ENCODE data around the gene SLC27A5. TPM values are rescaled to one million over a fixed set of nuclear protein-coding genes. Genes with fewer than 3 reads are reported as not detected.

Gene SLC27A5
- polyA plus RNA-seq, 4 donors: 2.2 to 17.0 (median 6.1) TPM

GRCh38 chr19:58538257-58539168 lies 26.7 kb upstream of the SLC27A5 start:
- Histone ChIP-seq H3K27me3 (ENCODE audit: control insufficient read depth in 3 of 3, insufficient read depth in 3 of 3, low read length in 3 of 3) (peaks cover 0 to 7% (median 2%) of the 10 kb centered on the region in 3 donors), H3K27ac (ENCODE audit: low read depth in 1 of 3, low read length in 2 of 3) (peak overlapping the region in 2 of 3 donors; percentile 33 to 71), H3K4me3 (ENCODE audit: low read depth in 1 of 3, low read length in 3 of 3) (peak overlapping the region; percentile 12 to 41 (median 36)), H3K4me1 (ENCODE audit: control insufficient read depth in 3 of 3, insufficient read depth in 2 of 3, low read depth in 1 of 3, low read length in 2 of 3) (peaks cover 0 to 25% (median 5%) of the 10 kb centered on the region in 3 donors), H3K9me3 (ENCODE audit: control insufficient read depth in 2 of 2, insufficient read depth in 1 of 2, low read depth in 1 of 2, low read length in 1 of 2) (no peaks in the 10 kb centered on the region), H3K36me3 (ENCODE audit: control insufficient read depth in 3 of 3, insufficient read depth in 2 of 3, low read depth in 1 of 3, low read length in 3 of 3) (no peaks in the 10 kb centered on the region)
- WGBS, 3 donors: 1 to 2% (median 1%) methylated on average over 46 to 55 of the region's 55 CpGs
- FAIRE-seq: no peak
- peak; percentile 40 to 87 for DNase-seq

GRCh38 chr19:58536852-58537798 lies 25.3 kb upstream of the SLC27A5 start:
- WGBS, 3 donors: 89 to 92% (median 91%) methylated on average over 8 of the region's 8 CpGs
- H3K4me1 ChIP-seq (ENCODE audit: control insufficient read depth in 3 of 3, insufficient read depth in 2 of 3, low read depth in 1 of 3, low read length in 2 of 3): peaks cover 0 to 21% (median 5%) of the 10 kb centered on the region in 3 donors
- H3K27ac ChIP-seq (ENCODE audit: low read depth in 1 of 3, low read length in 2 of 3): peak overlapping the region in 1 of 3 donors; percentile 71
- H3K9me3 ChIP-seq (ENCODE audit: control insufficient read depth in 2 of 2, insufficient read depth in 1 of 2, low read depth in 1 of 2, low read length in 1 of 2): no peaks in the 10 kb centered on the region
- H3K27me3 ChIP-seq (ENCODE audit: control insufficient read depth in 3 of 3, insufficient read depth in 3 of 3, low read length in 3 of 3): peaks cover 0 to 7% (median 2%) of the 10 kb centered on the region in 3 donors
- FAIRE-seq (no peak), DNase-seq (peak in 1 of 2 donors; percentile 48)
- no peaks in the 10 kb centered on the region for H3K36me3 ChIP-seq (ENCODE audit: control insufficient read depth in 3 of 3, insufficient read depth in 2 of 3, low read depth in 1 of 3, low read length in 3 of 3)
- no peak overlapping the region for H3K4me3 ChIP-seq (ENCODE audit: low read depth in 1 of 3, low read length in 3 of 3)

DNA sequence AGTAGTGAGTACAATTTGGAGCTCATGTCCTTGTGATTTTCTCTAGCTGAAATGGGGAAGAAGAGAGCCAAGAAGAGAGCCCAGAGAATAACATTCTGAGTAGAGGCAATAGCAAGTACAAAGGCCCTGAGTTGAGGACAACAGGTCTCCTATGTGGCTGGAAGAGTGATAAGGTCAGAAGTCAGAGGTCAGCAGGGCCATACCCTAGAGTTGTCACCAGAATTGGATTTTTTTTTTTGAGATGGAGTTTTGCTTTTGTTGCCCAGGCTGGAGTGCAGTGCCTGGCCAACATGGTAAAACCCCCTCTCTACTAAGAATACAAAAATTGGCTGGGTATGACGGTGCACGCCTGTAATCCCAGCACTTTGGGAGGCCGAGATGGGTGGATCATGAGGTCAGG lies 24.1 kb upstream of the SLC27A5 start:
- Histone ChIP-seq H3K27me3 (ENCODE audit: control insufficient read depth in 3 of 3, insufficient read depth in 3 of 3, low read length in 3 of 3) (peaks cover 0 to 7% (median 2%) of the 10 kb centered on the region in 3 donors), H3K9me3 (ENCODE audit: control insufficient read depth in 2 of 2, insufficient read depth in 1 of 2, low read depth in 1 of 2, low read length in 1 of 2) (no peaks in the 10 kb centered on the region), H3K4me1 (ENCODE audit: control insufficient read depth in 3 of 3, insufficient read depth in 2 of 3, low read depth in 1 of 3, low read length in 2 of 3) (peaks cover 0 to 21% (median 5%) of the 10 kb centered on the region in 3 donors), H3K27ac (ENCODE audit: low read depth in 1 of 3, low read length in 2 of 3) (no peak overlapping the region), H3K4me3 (ENCODE audit: low read depth in 1 of 3, low read length in 3 of 3) (no peak overlapping the region), H3K36me3 (ENCODE audit: control insufficient read depth in 3 of 3, insufficient read depth in 2 of 3, low read depth in 1 of 3, low read length in 3 of 3) (no peaks in the 10 kb centered on the region)
- no peak for DNase-seq
- FAIRE-seq: no peak
- 87 to 98% (median 93%) methylated on average over 3 of the region's 3 CpGs for WGBS, 3 donors

GRCh38 chr19:58531034-58531840 lies 19.4 kb upstream of the SLC27A5 start:
- 31 to 60% (median 50%) methylated on average over 10 of the region's 10 CpGs for WGBS, 3 donors
- Histone ChIP-seq H3K9me3 (ENCODE audit: control insufficient read depth in 2 of 2, insufficient read depth in 1 of 2, low read depth in 1 of 2, low read length in 1 of 2) (no peaks in the 10 kb centered on the region), H3K4me3 (ENCODE audit: low read depth in 1 of 3, low read length in 3 of 3) (no peak overlapping the region), H3K27me3 (ENCODE audit: control insufficient read depth in 3 of 3, insufficient read depth in 3 of 3, low read length in 3 of 3) (no peaks in the 10 kb centered on the region), H3K4me1 (ENCODE audit: control insufficient read depth in 3 of 3, insufficient read depth in 2 of 3, low read depth in 1 of 3, low read length in 2 of 3) (no peaks in the 10 kb centered on the region), H3K27ac (ENCODE audit: low read depth in 1 of 3, low read length in 2 of 3) (no peak overlapping the region), H3K36me3 (ENCODE audit: control insufficient read depth in 3 of 3, insufficient read depth in 2 of 3, low read depth in 1 of 3, low read length in 3 of 3) (no peaks in the 10 kb centered on the region)
- FAIRE-seq (no peak), DNase-seq (no peak)

- no peaks in the 10 kb centered on the region for H3K9me3 ChIP-seq (ENCODE audit: control insufficient read depth in 2 of 2, insufficient read depth in 1 of 2, low read depth in 1 of 2, low read length in 1 of 2)
- no peaks in the 10 kb centered on the region for H3K4me1 ChIP-seq (ENCODE audit: control insufficient read depth in 3 of 3, insufficient read depth in 2 of 3, low read depth in 1 of 3, low read length in 2 of 3)
- DNase-seq (no peak), FAIRE-seq (no peak)
- no peak overlapping the region for H3K4me3 ChIP-seq (ENCODE audit: low read depth in 1 of 3, low read length in 3 of 3)
- WGBS, 3 donors: 71 to 81% (median 78%) methylated on average over 3 of the region's 3 CpGs
- H3K36me3 ChIP-seq (ENCODE audit: control insufficient read depth in 3 of 3, insufficient read depth in 2 of 3, low read depth in 1 of 3, low read length in 3 of 3): no peaks in the 10 kb centered on the region
- H3K27ac ChIP-seq (ENCODE audit: low read depth in 1 of 3, low read length in 2 of 3): no peak overlapping the region
- H3K27me3 ChIP-seq (ENCODE audit: control insufficient read depth in 3 of 3, insufficient read depth in 3 of 3, low read length in 3 of 3): no peaks in the 10 kb centered on the region
These were observed 17.6 kb upstream of the SLC27A5 start for GRCh38 chr19:58529405-58529804.

GRCh38 chr19:58522709-58523108 lies 10.9 kb upstream of the SLC27A5 start:
- peaks cover 0 to 6% (median 0%) of the 10 kb centered on the region in 3 donors for H3K36me3 ChIP-seq (ENCODE audit: control insufficient read depth in 3 of 3, insufficient read depth in 2 of 3, low read depth in 1 of 3, low read length in 3 of 3)
- H3K9me3 ChIP-seq (ENCODE audit: control insufficient read depth in 2 of 2, insufficient read depth in 1 of 2, low read depth in 1 of 2, low read length in 1 of 2): no peaks in the 10 kb centered on the region
- H3K4me1 ChIP-seq (ENCODE audit: control insufficient read depth in 3 of 3, insufficient read depth in 2 of 3, low read depth in 1 of 3, low read length in 2 of 3): peaks cover 5 to 24% (median 5%) of the 10 kb centered on the region in 3 donors
- FAIRE-seq: no peak
- H3K4me3 ChIP-seq (ENCODE audit: low read depth in 1 of 3, low read length in 3 of 3): no peak overlapping the region
- 88 to 89% (median 88%) methylated on average over 3 of the region's 3 CpGs for WGBS, 3 donors
- DNase-seq: no peak
- H3K27ac ChIP-seq (ENCODE audit: low read depth in 1 of 3, low read length in 2 of 3): no peak overlapping the region
- no peaks in the 10 kb centered on the region for H3K27me3 ChIP-seq (ENCODE audit: control insufficient read depth in 3 of 3, insufficient read depth in 3 of 3, low read length in 3 of 3)

DNA sequence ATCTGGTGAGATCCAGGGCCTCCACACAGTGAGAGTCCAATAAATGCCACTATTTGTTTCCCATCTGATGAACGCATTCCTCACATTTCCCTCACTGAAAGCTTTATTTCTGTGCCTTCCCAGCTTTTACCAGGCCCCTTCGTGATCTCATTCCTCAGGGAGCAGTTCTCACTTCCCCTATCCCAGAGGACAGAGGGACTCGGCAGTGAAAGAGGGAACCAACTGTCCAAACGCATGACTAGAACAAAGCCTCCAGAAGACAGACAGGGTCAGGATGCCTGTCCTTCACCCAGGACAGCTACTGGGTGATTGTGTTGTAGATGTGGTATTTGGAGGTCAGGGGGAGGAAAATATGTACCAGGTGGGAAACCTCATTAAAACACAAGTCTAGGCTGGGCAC lies 9.9 kb upstream of the SLC27A5 start:
- no peak overlapping the region for H3K4me3 ChIP-seq (ENCODE audit: low read depth in 1 of 3, low read length in 3 of 3)
- peaks cover 5 to 29% (median 6%) of the 10 kb centered on the region in 3 donors for H3K4me1 ChIP-seq (ENCODE audit: control insufficient read depth in 3 of 3, insufficient read depth in 2 of 3, low read depth in 1 of 3, low read length in 2 of 3)
- DNase-seq (no peak), FAIRE-seq (no peak)
- peak overlapping the region in 2 of 3 donors; percentile 73 to 97 for H3K27ac ChIP-seq (ENCODE audit: low read depth in 1 of 3, low read length in 2 of 3)
- H3K9me3 ChIP-seq (ENCODE audit: control insufficient read depth in 2 of 2, insufficient read depth in 1 of 2, low read depth in 1 of 2, low read length in 1 of 2): no peaks in the 10 kb centered on the region
- H3K36me3 ChIP-seq (ENCODE audit: control insufficient read depth in 3 of 3, insufficient read depth in 2 of 3, low read depth in 1 of 3, low read length in 3 of 3): peaks cover 1 to 16% (median 2%) of the 10 kb centered on the region in 3 donors
- 53 to 63% (median 61%) methylated on average over 4 of the region's 4 CpGs for WGBS, 3 donors
- no peaks in the 10 kb centered on the region for H3K27me3 ChIP-seq (ENCODE audit: control insufficient read depth in 3 of 3, insufficient read depth in 3 of 3, low read length in 3 of 3)
